ENCODE data around the gene NDUFS3. TPM values are rescaled to one million over a fixed set of nuclear protein-coding genes. Genes with fewer than 3 reads are reported as not detected.
A peak's percentile ranks its signal among the peaks of the same experiment; 100 is the strongest.
"Not testable (repeated sequence)": the region's sequence is repeated elsewhere in the genome, so short reads cannot be mapped to it uniquely, and the experiment has no call there.

NDUFS3 gene
- total and polyA plus RNA-seq, 10 of the 15 experiments (the other 5 are each of a cell fraction or from before 2014, with no cell fraction given) = 22.3 to 217 (median 125) TPM

GRCh38 chr11:47560426-47560825 is 18.4 kb upstream of the NDUFS3 start (continued):
- TF ChIP-seq, protein P1, sequence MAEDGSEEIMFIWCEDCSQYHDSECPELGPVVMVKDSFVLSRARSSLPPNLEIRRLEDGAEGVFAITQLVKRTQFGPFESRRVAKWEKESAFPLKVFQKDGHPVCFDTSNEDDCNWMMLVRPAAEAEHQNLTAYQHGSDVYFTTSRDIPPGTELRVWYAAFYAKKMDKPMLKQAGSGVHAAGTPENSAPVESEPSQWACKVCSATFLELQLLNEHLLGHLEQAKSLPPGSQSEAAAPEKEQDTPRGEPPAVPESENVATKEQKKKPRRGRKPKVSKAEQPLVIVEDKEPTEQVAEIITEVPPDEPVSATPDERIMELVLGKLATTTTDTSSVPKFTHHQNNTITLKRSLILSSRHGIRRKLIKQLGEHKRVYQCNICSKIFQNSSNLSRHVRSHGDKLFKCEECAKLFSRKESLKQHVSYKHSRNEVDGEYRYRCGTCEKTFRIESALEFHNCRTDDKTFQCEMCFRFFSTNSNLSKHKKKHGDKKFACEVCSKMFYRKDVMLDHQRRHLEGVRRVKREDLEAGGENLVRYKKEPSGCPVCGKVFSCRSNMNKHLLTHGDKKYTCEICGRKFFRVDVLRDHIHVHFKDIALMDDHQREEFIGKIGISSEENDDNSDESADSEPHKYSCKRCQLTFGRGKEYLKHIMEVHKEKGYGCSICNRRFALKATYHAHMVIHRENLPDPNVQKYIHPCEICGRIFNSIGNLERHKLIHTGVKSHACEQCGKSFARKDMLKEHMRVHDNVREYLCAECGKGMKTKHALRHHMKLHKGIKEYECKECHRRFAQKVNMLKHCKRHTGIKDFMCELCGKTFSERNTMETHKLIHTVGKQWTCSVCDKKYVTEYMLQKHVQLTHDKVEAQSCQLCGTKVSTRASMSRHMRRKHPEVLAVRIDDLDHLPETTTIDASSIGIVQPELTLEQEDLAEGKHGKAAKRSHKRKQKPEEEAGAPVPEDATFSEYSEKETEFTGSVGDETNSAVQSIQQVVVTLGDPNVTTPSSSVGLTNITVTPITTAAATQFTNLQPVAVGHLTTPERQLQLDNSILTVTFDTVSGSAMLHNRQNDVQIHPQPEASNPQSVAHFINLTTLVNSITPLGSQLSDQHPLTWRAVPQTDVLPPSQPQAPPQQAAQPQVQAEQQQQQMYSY (CRISPR knock-in tag; IDR thresholded peaks at IDR 0.05) = no peak

DNA sequence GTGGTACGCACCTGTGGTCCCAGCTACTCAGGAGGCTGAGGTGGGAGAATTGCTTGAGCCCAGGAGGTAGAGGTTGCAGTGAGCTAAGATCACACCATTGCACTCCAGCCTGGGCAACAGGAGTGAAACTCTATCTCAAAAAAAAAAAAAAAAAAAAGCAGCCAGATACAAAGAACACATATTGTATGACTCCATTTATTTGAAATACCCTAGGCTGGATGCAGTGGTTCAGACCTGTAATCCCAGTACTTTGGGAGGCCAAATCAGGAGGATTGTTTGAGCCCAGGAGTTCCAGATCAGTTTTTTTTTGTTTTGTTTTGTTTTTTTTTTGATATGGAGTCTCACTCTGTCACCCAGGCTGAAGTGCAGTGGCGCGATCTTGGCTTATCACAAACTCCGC is 16.5 kb upstream of the NDUFS3 start:
- peaks cover 22% of the 10 kb centered on the region for H3K79me2 ChIP-seq (ENCODE audit: control insufficient read depth, insufficient read depth, low read length)
- CTCF ChIA-PET; in situ Hi-C loops (cut with MboI); POLR2A ChIA-PET; H3K4me2 ChIP-seq (ENCODE audit: control insufficient read depth, insufficient read depth); DNase-seq (ENCODE audit: low read depth, low spot score); H3K27me3 ChIP-seq (replicated peaks in 1 of 2; ENCODE audit: control insufficient read depth in 2 of 2, insufficient read depth in 2 of 2, low read length in 1 of 2); H3K9me3 ChIP-seq (replicated peaks; ENCODE audit: control insufficient read depth, insufficient read depth, low read length); FAIRE-seq; H3K4me1 ChIP-seq (ENCODE audit: control insufficient read depth, insufficient read depth, low read length); intact Hi-C loops (cut with micrococcal nuclease; ENCODE audit: unreplicated experiment); H3K36me3 ChIP-seq (ENCODE audit: control insufficient read depth in 2 of 2, insufficient read depth in 2 of 2, low read length in 1 of 2); BruUV-seq (replicated peaks); H2AFZ ChIP-seq (ENCODE audit: control insufficient read depth, low read depth, low read length); H3K9ac ChIP-seq (ENCODE audit: control insufficient read depth, insufficient read depth, low read length); ATAC-seq; H3K27ac ChIP-seq (ENCODE audit: control insufficient read depth, insufficient read depth); H4K20me1 ChIP-seq (ENCODE audit: control insufficient read depth, insufficient read depth); H3K4me3 ChIP-seq; RAD21 ChIA-PET (ENCODE audit: unreplicated experiment): not testable (repeated sequence)
- WGBS (ENCODE audit: insufficient coverage, insufficient replicate concordance, low lambda C conversion rate, missing lambda C conversion rate) = 100% methylated on average over 4 of the region's 4 CpGs
- SMC1A ChIA-PET (ENCODE audit: uncharacterized antibody, unreplicated experiment) = interaction anchor here (0.7 kb wide), 1 partner anchor 108 kb away, joined by 3 read pairs; no protein-coding TSS in a partner anchor

DNA sequence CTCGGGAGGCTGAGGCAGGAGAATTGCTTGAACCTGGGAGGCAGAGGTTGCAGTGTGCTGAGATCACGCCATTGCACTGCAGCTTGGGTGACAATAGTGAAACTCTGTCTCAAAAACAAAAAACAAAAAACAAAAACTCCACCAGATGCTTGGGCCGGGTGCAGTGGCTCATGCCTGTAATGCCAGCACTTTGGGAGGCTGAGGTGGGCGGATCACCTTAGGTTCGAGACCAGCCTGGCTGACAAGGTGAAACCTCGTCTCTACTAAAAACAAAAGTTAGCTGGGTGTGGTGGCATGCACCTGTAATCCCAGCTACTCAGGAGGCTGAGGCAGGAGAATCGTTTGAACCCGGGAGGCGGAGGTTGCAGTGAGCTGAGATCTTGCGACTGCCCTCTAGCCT is 14.5 kb upstream of the NDUFS3 start:
- ATAC-seq; H3K27ac ChIP-seq (ENCODE audit: control insufficient read depth, insufficient read depth); H3K27me3 ChIP-seq (replicated peaks in 1 of 2; ENCODE audit: control insufficient read depth in 2 of 2, insufficient read depth in 2 of 2, low read length in 1 of 2); BruUV-seq (replicated peaks); H3K9me3 ChIP-seq (replicated peaks; ENCODE audit: control insufficient read depth, insufficient read depth, low read length); H3K4me1 ChIP-seq (ENCODE audit: control insufficient read depth, insufficient read depth, low read length); H4K20me1 ChIP-seq (ENCODE audit: control insufficient read depth, insufficient read depth); H3K9ac ChIP-seq (ENCODE audit: control insufficient read depth, insufficient read depth, low read length); DNase-seq (ENCODE audit: low read depth, low spot score); H3K36me3 ChIP-seq (ENCODE audit: control insufficient read depth in 2 of 2, insufficient read depth in 2 of 2, low read length in 1 of 2); in situ Hi-C loops (cut with MboI); H3K4me3 ChIP-seq; FAIRE-seq; intact Hi-C loops (cut with micrococcal nuclease; ENCODE audit: unreplicated experiment); H2AFZ ChIP-seq (ENCODE audit: control insufficient read depth, low read depth, low read length): not testable (repeated sequence)
- ChIA-PET RAD21 (ENCODE audit: unreplicated experiment) (interaction anchor here (0.7 to 2.6 kb wide), 6 partner anchors 11 to 157 kb away, joined by 3 to 8 read pairs (median 3); partner anchors contain the start of gene AGBL2), POLR2A (interaction anchor here (0.6 to 3.6 kb wide), 6 partner anchors 10 to 52 kb away, joined by 3 to 16 read pairs (median 8); partner anchors contain the start of genes CELF1, KBTBD4 and NDUFS3), SMC1A (ENCODE audit: uncharacterized antibody, unreplicated experiment) (interaction anchor here (0.5 to 2.1 kb wide), 4 partner anchors 9 to 51 kb away, joined by 3 to 6 read pairs (median 5); no protein-coding TSS in a partner anchor), CTCF (interaction anchor here (0.7 to 2.1 kb wide), 7 partner anchors 8 to 293 kb away, joined by 3 to 20 read pairs (median 3); partner anchors contain the start of gene CELF1)
- 83% methylated on average over 10 of the region's 10 CpGs for WGBS (ENCODE audit: insufficient coverage, insufficient replicate concordance, low lambda C conversion rate, missing lambda C conversion rate)
- H3K4me2 ChIP-seq (ENCODE audit: control insufficient read depth, insufficient read depth) = peak overlapping the region; percentile 99
- peaks cover 29% of the 10 kb centered on the region for H3K79me2 ChIP-seq (ENCODE audit: control insufficient read depth, insufficient read depth, low read length)
